ENCODE measurements around the gene HINT2. TPM values are rescaled to one million over a fixed set of nuclear protein-coding genes. Genes with fewer than 3 reads are reported as not detected.

HINT2 gene
- total RNA-seq, 4 donors from 2014 or later: 12.7 to 29.4 (median 18.7) TPM

DNA sequence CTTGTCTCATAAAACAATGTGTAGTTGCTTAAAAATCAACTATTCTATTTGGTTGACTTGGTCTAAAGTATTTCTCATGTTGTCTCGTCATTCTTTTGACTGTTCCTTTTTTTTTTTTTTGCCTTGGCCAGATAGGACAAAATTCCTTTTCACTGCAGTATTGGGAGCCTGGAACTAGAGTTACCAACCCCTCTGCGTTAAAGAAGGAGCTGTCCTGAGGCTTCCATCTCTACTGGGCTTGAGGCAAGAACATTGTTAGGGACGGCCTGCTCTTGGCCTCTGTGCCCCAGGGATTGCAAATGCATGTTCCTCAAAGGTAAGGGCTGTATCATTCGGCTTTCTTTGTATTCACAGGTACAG is 24.8 kb downstream of the HINT2 start:
- TF ChIP-seq POLR2A (IDR thresholded peaks at IDR 0.05): no peak
- no peak for TF ChIP-seq EP300 (IDR thresholded peaks at IDR 0.05)
- TF ChIP-seq, protein P1, sequence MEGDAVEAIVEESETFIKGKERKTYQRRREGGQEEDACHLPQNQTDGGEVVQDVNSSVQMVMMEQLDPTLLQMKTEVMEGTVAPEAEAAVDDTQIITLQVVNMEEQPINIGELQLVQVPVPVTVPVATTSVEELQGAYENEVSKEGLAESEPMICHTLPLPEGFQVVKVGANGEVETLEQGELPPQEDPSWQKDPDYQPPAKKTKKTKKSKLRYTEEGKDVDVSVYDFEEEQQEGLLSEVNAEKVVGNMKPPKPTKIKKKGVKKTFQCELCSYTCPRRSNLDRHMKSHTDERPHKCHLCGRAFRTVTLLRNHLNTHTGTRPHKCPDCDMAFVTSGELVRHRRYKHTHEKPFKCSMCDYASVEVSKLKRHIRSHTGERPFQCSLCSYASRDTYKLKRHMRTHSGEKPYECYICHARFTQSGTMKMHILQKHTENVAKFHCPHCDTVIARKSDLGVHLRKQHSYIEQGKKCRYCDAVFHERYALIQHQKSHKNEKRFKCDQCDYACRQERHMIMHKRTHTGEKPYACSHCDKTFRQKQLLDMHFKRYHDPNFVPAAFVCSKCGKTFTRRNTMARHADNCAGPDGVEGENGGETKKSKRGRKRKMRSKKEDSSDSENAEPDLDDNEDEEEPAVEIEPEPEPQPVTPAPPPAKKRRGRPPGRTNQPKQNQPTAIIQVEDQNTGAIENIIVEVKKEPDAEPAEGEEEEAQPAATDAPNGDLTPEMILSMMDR (IDR thresholded peaks at IDR 0.05): no peak
- no peak for TF ChIP-seq POLR2AphosphoS5 (IDR thresholded peaks at IDR 0.05)

DNA sequence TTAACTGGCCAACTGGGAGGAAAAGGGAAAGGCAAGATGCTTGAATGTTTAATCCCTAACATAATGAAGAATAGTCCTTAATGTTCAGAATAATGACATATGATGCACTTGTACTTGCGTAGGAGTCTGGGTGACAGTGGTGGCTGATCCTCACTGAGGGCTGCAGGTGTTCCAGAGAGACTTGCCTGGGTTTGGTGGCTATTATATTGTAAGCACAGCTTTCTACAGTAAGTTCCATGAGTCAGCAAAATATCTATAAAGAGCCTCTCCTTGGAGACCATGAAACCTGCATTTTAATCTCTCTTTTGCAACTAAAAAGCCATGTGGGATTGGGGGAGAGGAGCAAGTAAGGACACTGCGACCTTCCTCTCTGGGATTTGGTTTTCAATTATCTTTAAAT is 25.3 kb downstream of the HINT2 start:
- no peak overlapping the region for H3K4me3 ChIP-seq
- no peak overlapping the region for H3K27ac ChIP-seq
- H3K36me3 ChIP-seq: peaks cover 0 to 5% of the 10 kb centered on the region in 2 donors
- H3K9me3 ChIP-seq: no peaks in the 10 kb centered on the region
- WGBS, 2 donors (ENCODE audit: low coverage in 1 of 2): 100% methylated on average over 2 of the region's 2 CpGs
- no peak for ATAC-seq
- TF ChIP-seq POLR2AphosphoS5 (IDR thresholded peaks at IDR 0.05) (no peak), POLR2A (IDR thresholded peaks at IDR 0.05) (no peak), EP300 (IDR thresholded peaks at IDR 0.05) (no peak)
- TF ChIP-seq, protein P1 (IDR thresholded peaks at IDR 0.05): no peak
- no peaks in the 10 kb centered on the region for H3K27me3 ChIP-seq
- H3K4me1 ChIP-seq: peaks cover 5 to 44% (median 27%) of the 10 kb centered on the region in 3 donors

More for the DNA sequence above, 24.8 kb downstream of the HINT2 start:
- 7 to 30% methylated on average over 3 to 4 of the region's 4 CpGs for WGBS, 2 donors (ENCODE audit: low coverage in 1 of 2)
- Histone ChIP-seq H3K36me3 (peaks cover 0 to 5% of the 10 kb centered on the region in 2 donors), H3K9me3 (no peaks in the 10 kb centered on the region), H3K27me3 (no peaks in the 10 kb centered on the region), H3K27ac (peak overlapping the region in 2 of 4 donors; percentile 87 to 91), H3K4me3 (no peak overlapping the region), H3K4me1 (peaks cover 5 to 49% (median 28%) of the 10 kb centered on the region in 3 donors)
- ATAC-seq: no peak

DNA sequence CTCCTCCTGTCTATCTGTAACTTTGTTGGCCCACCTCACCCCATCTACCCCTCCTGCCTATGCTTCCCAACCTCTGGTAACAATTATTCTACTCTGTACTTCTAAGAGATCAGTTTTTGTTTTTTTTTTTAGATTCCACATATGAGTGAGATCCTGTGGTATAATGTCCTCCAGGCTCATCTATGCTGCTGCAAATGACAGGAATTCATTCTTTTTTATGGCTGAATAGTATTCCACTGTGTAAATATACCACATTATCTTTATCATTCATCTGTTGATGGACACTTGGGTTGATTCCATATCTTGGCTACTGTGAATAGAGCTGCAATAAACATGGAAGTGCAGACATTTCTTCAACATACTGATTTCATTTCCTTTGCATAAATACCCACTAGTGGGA is 31.4 kb downstream of the HINT2 start:
- Histone ChIP-seq H3K4me1 (no peaks in the 10 kb centered on the region), H3K27me3 (no peaks in the 10 kb centered on the region), H3K4me3 (no peak overlapping the region), H3K27ac (no peak overlapping the region), H3K9me3 (no peaks in the 10 kb centered on the region), H3K36me3 (peaks cover 0 to 5% of the 10 kb centered on the region in 2 donors)
- ATAC-seq: no peak
- TF ChIP-seq POLR2A (IDR thresholded peaks at IDR 0.05) (no peak), POLR2AphosphoS5 (IDR thresholded peaks at IDR 0.05) (no peak), EP300 (IDR thresholded peaks at IDR 0.05) (no peak)
- TF ChIP-seq, protein P1 (IDR thresholded peaks at IDR 0.05): no peak

DNA sequence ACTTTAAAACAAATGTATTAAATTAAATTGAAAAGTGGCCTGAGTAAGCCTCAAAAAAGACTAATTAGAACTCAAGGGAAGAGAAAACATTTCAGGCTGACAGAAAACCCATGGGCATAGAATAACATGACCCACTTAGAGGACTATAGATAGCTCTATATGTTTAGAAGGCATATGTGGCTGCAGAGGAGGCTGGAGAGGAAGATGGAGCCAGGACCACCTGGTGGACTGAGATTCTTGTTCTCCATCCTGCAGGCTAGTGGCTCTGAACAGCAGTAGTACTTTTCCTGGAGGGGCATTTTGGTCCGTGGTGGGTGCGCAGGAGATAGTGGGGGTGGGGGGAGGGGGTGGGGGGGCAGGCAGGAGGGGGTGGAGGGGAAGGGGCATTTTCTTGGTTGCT is 33.8 kb downstream of the HINT2 start:
- H3K4me3 ChIP-seq: no peak overlapping the region
- no peak overlapping the region for H3K27ac ChIP-seq
- no peaks in the 10 kb centered on the region for H3K4me1 ChIP-seq
- ATAC-seq: no peak
- no peaks in the 10 kb centered on the region for H3K27me3 ChIP-seq
- H3K36me3 ChIP-seq: peaks cover 0 to 4% of the 10 kb centered on the region in 2 donors
- no peaks in the 10 kb centered on the region for H3K9me3 ChIP-seq
- WGBS, 2 donors (ENCODE audit: low coverage in 1 of 2): 100% methylated on average over 1 of the region's 2 CpGs; no CpG with 5 or more reads in 1 of the 2 donors
- TF ChIP-seq EP300 (IDR thresholded peaks at IDR 0.05): no peak
- no peak for TF ChIP-seq POLR2AphosphoS5 (IDR thresholded peaks at IDR 0.05)
- TF ChIP-seq, protein P1 (IDR thresholded peaks at IDR 0.05): no peak

DNA sequence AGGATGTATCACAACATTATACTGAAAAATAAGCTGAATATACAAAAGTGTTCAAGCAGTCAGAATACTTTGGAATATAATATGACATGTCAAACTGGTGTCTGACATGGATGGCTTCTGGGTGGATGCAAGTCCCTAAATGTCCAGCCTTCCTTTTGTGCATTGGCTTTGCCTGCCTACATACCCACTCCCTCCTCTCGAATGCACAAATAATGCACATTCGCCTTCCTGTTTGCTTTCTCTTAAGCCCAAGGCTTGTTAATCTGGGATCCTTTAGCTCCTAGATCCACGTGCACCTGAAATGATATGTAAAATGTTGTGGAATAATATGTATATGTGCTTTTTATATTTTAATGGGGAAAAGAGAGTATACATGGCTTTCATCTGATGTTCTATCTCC is 36.3 kb downstream of the HINT2 start:
- H3K27me3 ChIP-seq: no peaks in the 10 kb centered on the region
- H3K9me3 ChIP-seq: no peaks in the 10 kb centered on the region
- H3K4me3 ChIP-seq: no peak overlapping the region
- TF ChIP-seq EP300 (IDR thresholded peaks at IDR 0.05): no peak
- no peak for TF ChIP-seq POLR2AphosphoS5 (IDR thresholded peaks at IDR 0.05)
- TF ChIP-seq, protein P1 (IDR thresholded peaks at IDR 0.05): no peak
- TF ChIP-seq POLR2A (IDR thresholded peaks at IDR 0.05): no peak
- no peaks in the 10 kb centered on the region for H3K4me1 ChIP-seq
- ATAC-seq: no peak
- H3K27ac ChIP-seq: no peak overlapping the region
- no peaks in the 10 kb centered on the region for H3K36me3 ChIP-seq
- WGBS, 2 donors (ENCODE audit: low coverage in 1 of 2): 80 to 97% methylated on average over 3 of the region's 3 CpGs

All from gastroesophageal sphincter (tissue), 4 donors.